DMS 273 treated with DMSO at 0.1 percent for 48 hours (cell line): ENCODE measurements around the gene WSCD2.

Experiments used
- DNase-seq: peaks from one replicate; lab custom pipeline; 2025; lab: John Stamatoyannopoulos, UW

The WSCD2 gene

DNA sequence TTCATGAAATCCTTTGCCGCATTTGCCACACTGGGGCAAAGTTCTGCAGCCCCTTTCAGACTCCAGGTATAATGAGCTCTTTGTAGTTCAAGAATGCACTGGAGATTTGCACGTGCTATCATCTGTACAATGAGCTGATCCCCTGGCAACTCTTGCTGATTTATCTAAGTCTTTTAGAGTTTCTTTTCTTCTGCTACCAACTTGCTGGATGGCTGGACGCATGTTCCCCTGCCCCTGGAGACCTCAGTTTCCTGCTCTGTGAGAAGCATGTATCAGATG is 106.8 kb downstream of the WSCD2 start:
- DNase-seq = no peak

DNA sequence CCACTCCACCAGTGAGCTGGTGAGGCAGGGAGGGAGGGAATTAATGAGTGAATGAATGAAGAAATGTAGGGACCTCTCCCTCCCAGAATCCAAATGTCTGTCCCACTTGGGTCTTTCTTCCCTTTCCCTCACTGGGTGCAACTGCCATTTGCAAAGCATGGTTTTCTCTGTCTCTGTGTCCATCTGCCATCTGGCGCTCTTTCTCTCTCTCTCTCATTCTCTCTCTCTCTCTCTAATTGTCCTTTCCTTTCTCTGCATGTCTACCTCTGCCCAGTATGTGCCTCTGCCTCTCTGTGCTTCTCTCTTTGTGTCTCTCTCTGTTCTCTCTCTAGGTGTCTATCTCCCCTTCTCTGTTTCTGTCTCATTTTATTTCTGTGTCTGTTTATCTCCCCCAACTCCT is 107.3 kb downstream of the WSCD2 start:
- no peak for DNase-seq

- no peak for DNase-seq
Observed at GRCh38 chr12:108237272-108237671, 108.2 kb downstream of the WSCD2 start.

GRCh38 chr12:108238474-108238873 is 109.4 kb downstream of the WSCD2 start:
- DNase-seq = no peak

GRCh38 chr12:108239378-108239777 is 110.3 kb downstream of the WSCD2 start:
- no peak for DNase-seq

GRCh38 chr12:108240027-108240785 is 111.1 kb downstream of the WSCD2 start:
- DNase-seq = no peak

- DNase-seq = no peak
Observed at GRCh38 chr12:108240928-108241327, 111.8 kb downstream of the WSCD2 start.

DNA sequence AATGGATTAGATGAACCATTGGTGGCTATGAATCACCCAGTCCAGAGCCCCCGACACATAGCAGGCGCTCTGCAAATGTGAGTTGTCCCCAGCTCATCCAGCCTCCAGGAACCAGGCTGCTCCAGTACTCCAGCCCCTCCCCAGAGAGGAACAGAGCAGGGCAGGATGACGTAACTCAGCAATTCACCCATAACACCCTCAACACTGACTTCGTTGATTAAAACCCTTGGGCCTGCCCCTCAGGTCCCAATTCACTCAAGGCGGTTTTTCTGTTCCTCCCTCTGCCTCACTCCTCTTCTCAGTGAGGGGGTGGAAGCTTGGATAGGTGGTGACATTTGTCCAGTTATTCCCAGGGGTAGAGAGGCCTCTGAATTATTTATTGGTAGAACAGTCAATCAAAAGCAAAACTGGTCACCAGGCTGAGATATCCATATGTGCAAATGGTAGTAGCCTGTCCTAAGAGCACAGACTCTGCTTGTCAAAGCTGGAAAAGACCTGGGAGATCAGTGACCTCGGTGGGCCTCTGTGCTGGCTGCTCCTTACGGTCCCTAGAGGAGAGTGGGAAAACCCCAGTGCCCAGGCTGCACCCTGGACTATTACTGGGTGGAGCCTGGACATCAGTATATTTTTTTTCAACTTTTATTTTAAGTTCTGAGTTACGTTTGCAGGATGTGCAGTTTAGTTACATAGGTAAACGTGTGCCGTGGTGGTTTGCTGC is 113.1 kb downstream of the WSCD2 start:
- no peak for DNase-seq

- no peak for DNase-seq
Observed at GRCh38 chr12:108247130-108247529, 118.0 kb downstream of the WSCD2 start.

DNA sequence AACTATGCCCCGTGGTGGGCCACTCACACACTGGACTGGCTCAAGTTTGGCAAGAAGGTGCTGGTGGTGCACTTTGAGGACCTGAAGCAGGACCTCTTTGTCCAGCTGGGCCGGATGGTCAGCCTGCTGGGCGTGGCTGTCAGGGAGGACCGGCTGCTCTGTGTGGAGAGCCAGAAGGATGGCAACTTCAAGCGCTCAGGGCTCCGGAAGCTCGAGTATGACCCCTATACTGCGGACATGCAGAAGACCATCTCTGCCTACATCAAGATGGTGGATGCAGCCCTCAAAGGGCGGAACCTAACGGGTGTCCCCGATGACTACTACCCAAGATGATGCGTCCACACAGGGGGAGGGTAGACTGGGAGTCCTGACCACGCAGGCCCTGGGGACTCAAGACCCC is 118.9 kb downstream of the WSCD2 start:
- DNase-seq = no peak

DNA sequence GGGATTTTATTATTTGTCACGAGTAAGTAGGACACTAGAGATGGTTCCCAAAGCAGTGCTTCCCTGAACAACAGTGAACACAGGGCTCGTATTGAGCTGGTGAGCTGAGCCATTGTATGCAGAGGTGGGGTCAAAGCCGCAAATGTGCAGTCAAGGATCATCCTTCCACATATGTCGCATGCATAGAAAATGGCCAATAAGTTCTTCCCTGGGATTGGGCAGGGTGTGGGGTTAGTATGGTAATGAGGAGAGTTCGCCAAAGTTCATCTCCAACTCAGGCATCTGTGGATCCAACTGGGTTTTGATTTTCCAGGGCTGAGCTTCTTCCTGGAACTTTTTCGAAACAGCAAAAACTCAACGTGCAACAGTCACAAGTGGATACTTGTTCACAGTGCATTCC is 123.4 kb downstream of the WSCD2 start:
- no peak for DNase-seq

DNA sequence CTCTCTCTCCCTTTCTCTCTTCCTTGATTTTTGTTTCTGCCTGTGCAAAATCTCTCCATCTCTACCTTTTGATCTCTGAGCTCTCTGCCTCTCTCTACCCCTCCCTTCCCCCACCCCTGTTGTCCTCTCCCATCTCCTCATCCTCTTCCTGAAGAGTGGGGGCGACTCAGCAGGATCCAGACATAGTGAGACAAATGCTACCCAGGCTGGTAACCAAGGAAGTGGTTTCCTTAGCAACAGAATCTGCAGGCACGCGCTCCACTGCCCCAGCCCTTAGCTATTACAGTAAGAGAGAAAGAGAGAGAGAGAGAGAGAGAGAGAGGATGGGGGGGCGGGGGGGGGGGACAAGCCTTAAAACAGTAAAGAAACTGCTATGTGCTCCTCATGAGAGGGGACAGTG is 124.5 kb downstream of the WSCD2 start:
- no peak for DNase-seq

GRCh38 chr12:108254030-108254429 is 124.9 kb downstream of the WSCD2 start:
- no peak for DNase-seq

- no peak for DNase-seq
Observed at GRCh38 chr12:108254517-108255251, 125.6 kb downstream of the WSCD2 start.

- DNase-seq = no peak
Observed at GRCh38 chr12:108255252-108255602, 126.1 kb downstream of the WSCD2 start.

GRCh38 chr12:108257004-108257403 is 127.9 kb downstream of the WSCD2 start:
- no peak for DNase-seq

- no peak for DNase-seq
Observed at GRCh38 chr12:108257610-108258106, 128.6 kb downstream of the WSCD2 start.

GRCh38 chr12:108260039-108260438 is 131.0 kb downstream of the WSCD2 start:
- DNase-seq = no peak

GRCh38 chr12:108260969-108261368 is 131.9 kb downstream of the WSCD2 start:
- no peak for DNase-seq

DNA sequence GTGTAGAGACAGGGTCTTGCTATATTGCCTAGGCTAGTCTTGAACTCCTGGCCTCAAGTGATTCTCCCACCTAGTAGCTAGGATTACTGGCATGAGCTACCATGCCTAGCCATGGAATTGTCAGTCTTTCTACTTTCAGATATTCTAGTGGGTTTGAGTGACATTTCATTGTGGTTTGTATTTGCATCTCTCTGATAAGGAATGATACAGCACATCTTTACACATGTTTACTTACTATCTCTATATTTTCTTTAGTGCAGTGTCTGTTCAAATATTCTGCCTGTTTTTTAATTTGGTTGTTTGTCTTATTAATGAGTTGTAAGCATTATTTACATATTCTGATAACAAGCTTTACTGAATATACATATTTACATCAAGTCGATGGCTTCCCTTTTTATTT is 136.4 kb downstream of the WSCD2 start:
- DNase-seq = no peak

DNA sequence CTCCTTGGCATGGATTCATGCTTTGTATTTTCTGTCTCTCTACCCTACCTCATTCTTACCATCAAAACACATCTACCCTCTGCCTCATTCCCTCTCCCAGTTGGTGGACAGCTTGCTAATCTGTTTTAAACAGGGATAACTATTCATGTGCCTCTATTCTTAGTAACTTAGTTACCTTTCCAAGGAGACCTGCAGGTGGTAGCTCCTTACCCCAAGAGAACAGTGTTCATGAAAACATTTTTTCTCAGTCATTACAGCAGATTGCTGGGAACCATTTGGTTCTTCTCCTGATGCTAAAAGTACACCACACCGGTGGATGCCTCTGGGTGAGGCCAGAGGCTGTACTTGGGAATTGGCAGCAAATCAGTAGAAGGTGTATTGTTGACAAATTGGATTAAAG is 137.0 kb downstream of the WSCD2 start:
- DNase-seq = no peak

DNA sequence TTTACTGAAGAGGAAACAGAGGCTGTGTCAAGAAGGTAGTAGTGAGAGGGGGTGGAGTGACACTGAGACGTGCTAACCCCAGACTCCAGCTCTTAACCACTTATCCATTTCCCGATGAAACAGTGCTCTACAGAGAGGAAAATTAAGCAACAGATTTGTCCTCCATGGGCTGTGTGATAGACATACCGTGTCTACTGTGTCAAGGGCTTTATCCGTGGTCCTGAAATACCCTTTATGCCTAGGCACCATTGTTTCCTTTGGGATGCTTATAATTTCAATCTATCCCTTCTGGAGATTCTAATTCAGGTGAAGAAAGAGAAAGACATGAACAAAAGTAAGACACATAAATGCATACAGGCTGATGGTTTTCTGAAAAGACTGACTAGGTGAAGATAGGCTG is 138.4 kb downstream of the WSCD2 start:
- DNase-seq = no peak

- DNase-seq = no peak
Observed at GRCh38 chr12:108268397-108268796, 139.3 kb downstream of the WSCD2 start.
